Measurements from ENCODE around the gene PCBP3. TPM values are rescaled to one million over a fixed set of nuclear protein-coding genes. Genes with fewer than 3 reads are reported as not detected.
A peak's percentile ranks its signal among the peaks of the same experiment; 100 is the strongest.
"Not testable (repeated sequence)": the region's sequence is repeated elsewhere in the genome, so short reads cannot be mapped to it uniquely, and the experiment has no call there.

Gene PCBP3
- total RNA-seq, 1 donor from 2014 or later, result 7.1 TPM

GRCh38 chr21:45962531-45963231, 319.2 kb downstream of the PCBP3 start:
- no peak for DNase-seq (ENCODE audit: low spot score)

- DNase-seq (ENCODE audit: low spot score), result no peak
These were observed 319.7 kb downstream of the PCBP3 start for GRCh38 chr21:45963232-45963570.

DNA sequence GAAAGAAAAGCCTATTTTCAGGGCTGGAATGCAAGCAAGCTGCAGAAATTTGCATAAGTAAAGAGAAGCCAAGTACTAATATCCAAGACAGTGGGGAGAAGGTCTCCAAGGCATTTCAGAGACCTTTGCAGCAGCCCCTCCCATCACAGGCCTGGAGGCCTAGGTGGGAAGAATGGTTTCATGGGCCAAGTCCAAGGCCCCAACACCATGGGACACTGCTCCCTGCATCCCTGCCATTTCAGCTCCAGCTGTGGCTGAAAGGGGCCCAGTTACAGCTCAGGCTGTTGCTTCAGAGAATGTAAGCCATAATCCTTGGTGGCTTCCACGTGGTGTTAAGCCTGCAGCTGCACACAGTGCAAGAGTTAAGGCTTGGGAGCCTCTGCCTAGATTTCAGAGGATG, 321.1 kb downstream of the PCBP3 start:
- DNase-seq (ENCODE audit: low spot score), result no peak

GRCh38 chr21:45965084-45965809, 321.7 kb downstream of the PCBP3 start:
- DNase-seq (ENCODE audit: low spot score), result no peak

GRCh38 chr21:45966791-45967394, 323.4 kb downstream of the PCBP3 start:
- no peak for DNase-seq (ENCODE audit: low spot score)

GRCh38 chr21:45969921-45970673, 326.6 kb downstream of the PCBP3 start:
- DNase-seq (ENCODE audit: low spot score), result no peak

DNA sequence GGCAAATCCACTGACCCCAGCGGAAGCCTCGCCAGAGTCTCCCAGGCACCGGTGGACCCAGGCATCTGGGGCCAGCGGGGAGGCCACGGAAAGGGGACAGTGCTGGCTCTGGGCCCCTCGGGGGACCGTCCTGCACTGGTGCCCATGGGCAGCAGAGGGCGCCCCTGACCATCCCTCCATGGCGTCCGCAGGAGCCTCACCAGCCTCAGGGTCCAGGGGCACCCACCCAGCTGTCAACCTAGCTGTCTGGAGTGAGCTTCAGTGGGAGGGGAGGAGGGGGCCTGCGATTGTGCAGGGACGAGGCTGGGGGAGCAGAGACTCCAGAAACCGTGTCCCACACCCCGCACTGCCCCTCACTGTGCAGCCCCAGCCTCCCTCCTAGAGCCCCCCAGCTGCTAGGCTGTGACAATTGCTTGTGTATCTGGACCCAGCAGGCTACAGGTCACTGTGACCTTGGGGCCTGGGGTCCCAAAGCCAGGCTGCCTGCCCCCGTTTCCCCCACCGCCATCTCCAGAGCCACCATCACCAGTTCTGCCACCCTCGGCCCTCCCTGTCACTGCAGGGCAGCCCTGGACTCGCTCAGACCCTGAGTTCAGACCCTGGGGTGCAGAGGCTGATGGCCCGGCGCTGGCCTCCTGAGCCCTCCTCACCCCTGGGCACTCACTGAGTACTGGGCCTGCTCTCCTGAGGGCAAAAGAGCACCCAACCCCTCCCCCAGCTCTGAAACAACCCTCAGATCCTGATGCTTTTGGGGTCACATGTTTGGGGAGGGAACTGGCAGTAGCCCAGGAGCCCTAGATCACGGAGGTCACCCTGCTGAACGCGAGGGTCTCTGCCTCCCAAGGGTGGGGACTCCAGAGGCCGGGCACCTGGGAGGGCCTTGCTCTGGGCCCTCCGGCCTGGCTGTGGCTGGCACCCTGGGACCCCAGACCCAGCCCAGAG, 327.4 kb downstream of the PCBP3 start:
- peak; percentile 70 for DNase-seq (ENCODE audit: low spot score)

DNA sequence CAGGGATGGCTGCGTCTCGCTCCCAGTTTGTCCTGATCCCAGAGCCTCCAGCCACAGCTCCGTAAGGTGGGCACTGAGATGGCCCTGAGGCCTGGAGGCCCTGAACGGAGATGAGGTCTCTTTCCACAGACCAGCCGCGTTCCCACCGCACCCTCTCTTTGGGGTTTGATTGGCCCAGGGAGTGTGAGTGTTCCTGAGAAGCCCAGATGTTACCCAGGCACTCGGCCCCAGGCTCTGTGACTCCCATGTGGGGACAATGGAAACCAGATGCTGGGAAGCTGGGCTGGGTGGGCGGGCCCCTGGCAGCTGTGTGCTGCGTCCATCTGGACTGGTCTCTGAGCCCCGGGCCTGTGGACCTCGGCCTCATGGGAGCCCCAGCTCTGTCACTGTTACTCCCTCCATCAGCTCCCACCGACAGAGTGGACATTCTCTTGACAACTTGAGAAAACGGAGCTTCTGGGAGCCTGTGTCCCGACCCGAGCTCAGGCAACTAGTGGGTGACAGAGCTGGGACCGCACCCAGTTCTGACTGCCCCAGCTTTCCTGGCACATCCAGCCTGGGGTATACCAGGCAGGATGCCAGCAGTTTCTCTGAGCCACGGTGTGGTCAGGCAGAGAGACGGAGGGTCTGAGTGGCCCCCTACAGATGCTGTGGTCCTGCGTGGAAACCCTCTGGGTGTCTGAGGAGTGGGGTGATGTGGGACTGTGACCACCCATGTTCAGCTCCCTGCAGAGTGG, 328.3 kb downstream of the PCBP3 start:
- DNase-seq (ENCODE audit: low spot score), result peak; percentile 65

DNA sequence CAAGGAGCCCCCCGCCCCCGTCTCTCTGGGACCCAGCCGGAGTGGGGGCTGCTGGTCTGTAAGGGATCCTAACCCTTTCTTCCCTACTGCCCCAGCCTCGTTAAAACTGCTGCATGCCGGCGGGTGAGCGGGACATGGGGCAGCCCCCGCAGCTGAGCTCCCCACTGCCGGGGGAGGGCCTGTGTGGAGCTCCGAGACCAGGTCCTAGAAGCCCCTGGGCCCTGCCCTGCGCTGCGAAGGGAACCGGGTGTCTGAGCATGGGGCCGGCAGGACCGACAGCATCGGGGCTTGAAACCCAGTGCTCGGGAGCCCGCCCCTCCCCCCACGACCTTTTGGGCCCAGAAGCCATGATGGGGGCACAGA, 328.8 kb downstream of the PCBP3 start:
- DNase-seq (ENCODE audit: low spot score), result peak; percentile 52

DNA sequence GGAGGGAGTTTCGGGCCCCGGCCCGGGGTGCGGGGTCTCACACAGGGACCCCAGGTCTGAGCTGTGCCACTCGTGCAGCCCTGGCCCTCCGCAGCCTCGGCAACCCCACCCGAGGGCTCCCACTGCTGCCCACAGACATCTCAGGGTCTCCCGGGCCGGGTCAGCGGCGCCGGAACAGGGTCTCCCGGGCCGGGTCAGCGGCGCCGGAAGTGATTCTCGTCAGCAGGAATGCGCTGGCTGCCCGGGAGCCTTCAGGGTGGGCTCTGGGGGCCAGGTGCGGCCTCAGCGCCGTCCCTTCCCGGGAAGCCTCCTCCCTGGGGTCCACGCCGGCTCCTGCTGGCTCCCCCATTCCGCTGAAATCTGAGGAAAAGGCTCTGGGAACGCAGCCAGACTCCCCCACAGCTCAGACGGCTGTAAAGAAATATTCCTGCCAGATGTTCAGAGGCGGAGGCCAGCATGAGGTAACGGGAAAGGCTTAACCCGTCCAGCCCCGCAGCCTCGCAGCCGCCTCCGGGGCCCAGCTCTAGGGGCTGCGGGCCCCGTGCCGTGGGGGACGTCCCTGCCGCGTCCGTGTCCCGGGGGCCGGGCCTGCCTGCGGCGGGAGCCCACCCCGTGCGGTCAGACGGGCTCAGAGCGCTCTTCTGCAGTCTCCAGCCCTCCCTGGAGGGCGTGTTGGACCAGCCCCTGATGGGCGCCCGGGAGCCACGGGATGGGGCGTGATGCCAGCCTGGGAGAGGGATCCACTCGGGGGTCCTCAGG, 329.4 kb downstream of the PCBP3 start:
- peak; percentile 76 for DNase-seq (ENCODE audit: low spot score)

DNA sequence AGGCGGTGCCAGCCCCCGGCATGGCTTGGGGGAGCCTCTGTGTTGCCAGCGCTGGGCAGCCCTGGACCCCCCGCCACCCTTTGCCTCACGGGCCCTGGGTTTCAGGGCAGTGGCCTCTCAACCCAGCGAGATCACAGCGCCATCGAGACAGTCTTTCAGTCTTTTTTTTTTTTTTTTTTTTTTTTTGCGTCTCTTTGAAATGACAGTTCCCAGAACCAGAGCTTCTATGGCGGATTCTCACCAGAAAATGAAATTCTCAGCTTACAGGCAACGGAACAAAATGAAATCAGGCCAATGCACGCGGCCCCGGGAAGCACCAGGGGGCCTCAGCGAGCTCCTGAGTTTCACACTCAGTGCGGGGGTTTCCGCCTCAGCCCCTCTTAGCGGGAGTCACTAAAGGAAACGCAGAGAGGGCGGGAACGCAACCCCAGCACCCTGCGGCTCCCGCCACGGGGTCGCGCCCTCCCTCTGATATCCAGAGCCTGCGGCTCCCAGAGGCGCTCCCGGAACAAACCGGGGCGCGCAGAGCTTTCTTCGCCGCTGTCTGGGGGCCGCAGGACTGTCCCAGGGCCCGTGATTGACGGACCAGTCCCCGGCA, 330.0 kb downstream of the PCBP3 start:
- peak; percentile 87 for DNase-seq (ENCODE audit: low spot score)

DNA sequence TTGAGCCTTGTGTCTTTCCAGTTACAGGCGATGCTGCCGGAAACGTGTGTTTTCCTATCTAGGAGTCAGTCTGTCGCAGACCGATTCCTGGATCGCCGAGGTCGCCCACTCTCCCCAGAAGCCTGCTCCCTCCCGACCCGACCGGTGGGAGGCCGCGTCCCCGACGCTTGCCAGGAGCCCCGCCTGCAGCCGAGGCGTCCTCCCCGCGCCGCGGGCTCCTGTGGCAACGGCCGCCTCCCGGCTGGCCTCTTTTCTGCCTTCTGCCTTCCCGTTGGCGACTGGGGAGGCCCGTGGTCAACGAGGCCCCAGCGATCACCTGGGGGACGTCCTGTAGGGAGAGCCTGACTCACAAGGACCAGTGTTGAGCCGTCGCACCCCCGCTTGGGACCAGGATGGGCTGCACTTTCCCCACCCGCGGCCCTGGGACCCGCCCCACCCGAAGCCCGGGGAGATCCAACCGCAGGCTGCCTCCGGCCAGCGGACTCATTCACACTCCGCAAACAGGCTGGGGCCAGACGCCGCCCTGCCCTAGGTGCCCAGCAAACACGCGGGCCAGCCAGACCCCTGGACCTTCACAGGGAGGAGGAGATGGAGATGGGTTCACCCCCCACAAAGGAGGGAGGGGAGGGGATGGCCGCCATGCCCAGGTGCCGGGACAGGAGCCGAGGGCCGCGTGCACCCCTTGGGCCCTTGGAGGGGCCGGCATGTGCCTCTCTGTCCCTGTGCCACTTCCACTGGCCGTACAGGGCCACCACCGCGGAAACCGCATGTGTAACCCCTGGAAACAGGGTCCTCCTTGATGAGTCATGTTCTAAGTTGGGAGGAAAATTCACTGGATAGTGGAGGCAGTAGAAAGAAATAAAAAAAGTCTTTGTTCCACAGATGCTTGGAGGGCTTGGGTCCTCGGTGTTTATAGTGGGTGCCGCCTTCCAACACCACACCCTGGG, 330.8 kb downstream of the PCBP3 start:
- peak; percentile 60 for DNase-seq (ENCODE audit: low spot score)

DNA sequence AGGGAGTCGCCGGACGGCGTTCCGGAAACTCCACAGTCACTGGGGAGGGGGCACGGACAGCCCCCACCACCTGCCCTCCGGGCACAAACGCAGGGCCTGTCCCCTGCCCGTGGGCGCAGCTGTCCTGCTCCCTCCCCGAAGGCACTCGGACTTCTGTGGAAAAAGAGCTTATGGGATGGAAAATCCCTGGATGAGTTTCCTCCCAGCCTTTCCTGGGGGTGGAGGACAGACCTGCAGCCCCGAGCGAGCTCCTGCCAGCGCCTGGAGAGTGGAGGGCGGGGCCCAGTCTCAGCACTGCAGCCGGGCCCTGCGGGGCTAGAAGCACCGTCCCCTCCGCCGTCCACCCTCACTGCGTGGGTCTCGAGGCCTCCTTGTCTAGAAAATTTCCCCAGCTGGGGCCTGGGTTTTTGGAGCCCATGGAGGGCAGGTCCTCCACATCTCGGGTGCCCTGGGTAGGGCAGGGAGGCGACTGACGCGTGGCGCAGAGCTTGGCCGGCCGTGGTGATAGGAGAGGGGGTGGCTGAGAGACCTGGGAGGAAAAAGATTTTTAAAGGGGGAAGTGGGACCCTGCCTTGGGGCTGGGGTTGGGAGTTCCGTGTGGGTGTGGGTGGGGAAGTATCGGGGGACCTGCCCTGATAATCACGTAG, 331.6 kb downstream of the PCBP3 start:
- peak; percentile 69 for DNase-seq (ENCODE audit: low spot score)

- DNase-seq (ENCODE audit: low spot score), result not testable (repeated sequence)
These were observed 332.3 kb downstream of the PCBP3 start for GRCh38 chr21:45975667-45976409.

DNA sequence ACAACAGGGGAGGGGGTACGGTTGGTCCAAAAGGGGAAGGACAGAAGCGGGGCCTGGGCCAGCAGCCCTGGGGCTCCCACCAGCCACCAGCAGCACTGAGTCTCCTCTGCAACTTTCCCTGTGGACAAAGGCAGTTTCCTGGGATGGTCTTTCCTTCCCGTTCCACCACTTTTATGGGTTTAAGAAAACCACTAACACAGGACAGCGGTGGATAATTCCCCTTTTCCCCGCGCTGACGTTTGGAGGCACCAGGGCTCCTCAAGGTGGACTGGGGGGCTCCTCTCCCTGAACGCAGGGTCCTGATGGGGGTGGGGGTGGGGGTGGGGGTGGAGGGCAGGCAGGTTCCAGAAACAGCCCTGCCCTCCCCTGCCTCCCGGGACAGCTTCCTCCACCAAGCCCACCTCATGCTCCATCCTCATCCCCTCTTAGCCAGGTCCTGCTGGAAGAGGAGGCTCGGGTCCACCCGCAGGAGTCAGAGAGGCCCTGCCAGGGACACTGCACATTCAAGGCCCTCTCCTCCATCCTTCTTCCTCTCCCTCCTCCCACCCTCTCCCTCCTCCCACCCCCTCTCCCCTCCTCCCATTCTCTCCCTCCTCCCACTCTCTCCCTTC, 333.3 kb downstream of the PCBP3 start:
- DNase-seq (ENCODE audit: low spot score), result no peak

- DNase-seq (ENCODE audit: low spot score), result peak; percentile 55
These were observed 333.9 kb downstream of the PCBP3 start for GRCh38 chr21:45977396-45977795.

All from ureter (tissue), 1 donor.